ENCODE data around the gene STAT4.

The STAT4 gene

DNA sequence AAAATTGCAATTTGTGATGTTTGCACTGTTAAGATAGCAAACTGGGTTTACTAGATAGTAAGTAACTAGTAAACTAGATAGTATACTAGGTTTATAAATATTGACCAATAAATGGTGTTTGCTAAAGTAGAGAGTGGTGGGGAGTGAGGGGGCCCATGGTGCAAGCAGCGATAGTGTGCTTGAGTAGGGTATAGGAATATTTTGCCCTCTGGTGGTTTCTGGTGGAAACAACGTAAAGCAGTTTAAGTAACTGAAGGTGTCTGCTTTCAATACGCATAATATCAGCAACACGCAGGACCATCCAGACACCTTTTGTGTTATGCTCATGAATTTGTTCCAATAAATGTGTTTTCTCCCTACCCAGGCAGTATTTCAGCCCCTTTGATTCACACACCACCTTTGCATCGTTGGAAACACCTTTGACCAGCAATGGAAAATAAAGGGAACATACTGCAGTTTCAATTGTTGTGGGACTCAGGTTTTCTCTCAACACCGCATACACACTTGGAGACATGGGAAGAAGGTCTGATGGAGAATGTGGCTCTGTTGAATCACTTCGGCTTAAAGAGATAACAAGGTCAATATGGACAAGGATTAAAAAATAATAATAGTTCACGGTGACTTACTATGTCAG, 120.2 kb downstream of the STAT4 start:
- DNase-seq (ENCODE audit: low read depth): no peak
- H3K4me3 ChIP-seq (ENCODE audit: low read depth, low read length): no peak overlapping the region

DNA sequence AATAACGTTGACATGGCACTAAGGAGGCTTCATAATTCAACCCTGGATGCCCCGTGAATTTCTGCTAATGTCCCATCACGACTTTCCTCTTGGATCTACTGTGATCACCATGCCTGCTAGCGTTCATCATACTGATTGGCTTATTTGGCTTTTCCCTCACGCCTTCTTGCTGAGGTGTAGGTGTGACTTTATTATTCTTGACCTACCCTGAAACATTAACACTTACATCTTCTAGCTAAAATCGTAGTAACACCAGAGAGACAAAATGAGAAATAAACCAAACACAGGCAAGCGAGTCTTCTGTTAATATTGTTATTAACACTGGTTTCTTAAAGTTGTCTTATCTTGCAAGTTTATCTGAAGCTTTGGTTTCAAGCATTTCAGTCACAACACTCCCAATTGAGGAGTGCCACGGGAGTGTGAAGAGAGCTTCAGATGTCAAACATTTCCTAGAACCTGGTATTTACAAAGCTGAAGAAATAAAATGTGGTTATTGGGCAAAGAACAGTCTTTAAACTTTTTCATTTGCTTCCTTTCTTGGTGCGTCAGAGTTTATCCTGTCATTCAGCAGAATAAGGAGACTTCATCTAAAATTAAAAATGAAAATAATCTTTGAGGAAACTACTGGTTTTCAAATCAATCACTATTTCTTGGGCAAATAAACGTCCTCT, 121.4 kb downstream of the STAT4 start:
- no peak for DNase-seq (ENCODE audit: low read depth)
- no peak overlapping the region for H3K4me3 ChIP-seq (ENCODE audit: low read depth, low read length)

GRCh38 chr2:191026377-191026776, 124.4 kb downstream of the STAT4 start:
- DNase-seq (ENCODE audit: low read depth): no peak
- H3K4me3 ChIP-seq (ENCODE audit: low read depth, low read length): no peak overlapping the region

GRCh38 chr2:191025135-191025534, 125.7 kb downstream of the STAT4 start:
- H3K4me3 ChIP-seq (ENCODE audit: low read depth, low read length): no peak overlapping the region
- DNase-seq (ENCODE audit: low read depth): no peak

DNA sequence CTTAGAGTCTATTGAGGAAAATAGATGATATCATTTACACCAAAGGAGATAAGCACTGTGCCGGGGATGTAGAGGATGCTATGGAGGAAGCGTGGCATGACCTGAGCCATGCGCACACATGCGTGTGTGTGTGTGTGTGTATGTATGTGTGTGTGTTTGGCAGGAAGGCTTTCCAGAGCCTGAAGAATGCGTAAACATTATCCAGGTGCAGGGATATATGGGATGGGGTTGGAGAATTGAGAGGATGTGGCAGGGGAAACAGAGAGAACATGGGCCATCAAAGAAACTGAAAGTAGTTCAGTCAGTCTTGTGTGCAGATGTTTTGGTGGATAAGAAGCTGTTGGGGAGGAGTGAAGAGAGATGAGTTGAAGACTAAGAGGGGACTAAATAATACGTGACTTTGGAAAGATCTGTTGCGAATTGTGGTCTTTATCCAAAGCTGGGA, 127.5 kb downstream of the STAT4 start:
- no peak for DNase-seq (ENCODE audit: low read depth)
- no peak overlapping the region for H3K4me3 ChIP-seq (ENCODE audit: low read depth, low read length)

DNA sequence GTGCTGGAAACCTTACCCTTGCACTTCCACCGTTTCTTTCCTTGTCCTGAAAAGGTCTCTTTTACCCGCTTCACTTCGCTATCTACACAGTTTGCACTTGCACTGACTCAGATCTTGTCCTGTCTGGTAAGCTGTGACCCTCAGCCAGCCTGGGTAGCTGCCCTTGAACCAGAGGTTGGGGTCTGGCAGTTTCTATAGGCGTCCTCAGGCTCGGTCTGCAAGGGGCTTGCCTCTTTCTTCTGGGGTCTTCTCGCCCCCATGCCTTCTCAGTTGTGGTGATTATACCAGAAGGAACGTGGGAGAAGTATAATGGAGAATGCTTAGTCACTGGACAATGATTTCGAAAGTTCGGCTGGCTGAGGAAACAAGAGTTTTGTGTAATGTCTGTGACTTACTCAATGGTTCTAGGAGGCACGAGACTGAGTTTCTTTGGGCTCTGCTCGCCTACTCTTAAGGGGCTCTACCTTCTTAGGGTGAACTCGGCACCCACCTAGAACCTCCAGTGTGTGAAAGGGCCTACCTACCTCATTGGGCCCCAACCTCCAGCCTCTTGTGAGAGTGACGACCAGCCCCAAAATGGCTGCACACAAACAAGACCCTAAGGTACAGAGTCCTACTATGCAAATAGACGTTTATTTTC, 129.9 kb downstream of the STAT4 start:
- peak overlapping the region; percentile 68 for H3K4me3 ChIP-seq (ENCODE audit: low read depth, low read length)
- peak; percentile 77 for DNase-seq (ENCODE audit: low read depth)

DNA sequence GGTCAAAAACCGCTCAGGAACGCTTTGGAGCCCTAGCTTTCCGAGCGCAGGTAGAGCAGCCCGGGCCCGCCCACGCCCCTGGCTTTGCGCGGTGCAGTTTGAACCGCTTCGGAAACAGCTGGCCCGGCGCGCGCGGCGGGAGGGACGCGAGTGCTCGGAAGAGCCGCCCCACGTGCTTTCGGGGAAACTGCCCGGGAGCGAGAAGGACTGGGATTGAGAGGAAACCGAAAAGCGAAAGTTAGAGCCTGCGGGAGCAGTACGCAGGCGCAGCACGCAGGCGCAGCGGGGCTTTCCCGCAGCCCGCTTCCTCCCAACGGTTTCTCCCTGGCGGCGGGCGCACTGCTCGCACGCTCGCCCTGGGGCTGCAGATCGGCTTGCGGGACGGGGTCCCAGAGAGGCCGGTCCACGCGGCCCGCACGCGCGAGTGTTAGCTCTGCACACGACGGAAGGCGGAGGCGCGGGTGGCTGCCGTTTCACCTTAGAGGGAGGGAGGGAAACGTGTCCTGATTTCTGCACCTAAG, 130.5 kb downstream of the STAT4 start:
- DNase-seq (ENCODE audit: low read depth): peak; percentile 89
- H3K4me3 ChIP-seq (ENCODE audit: low read depth, low read length): peak overlapping the region; percentile 68

DNA sequence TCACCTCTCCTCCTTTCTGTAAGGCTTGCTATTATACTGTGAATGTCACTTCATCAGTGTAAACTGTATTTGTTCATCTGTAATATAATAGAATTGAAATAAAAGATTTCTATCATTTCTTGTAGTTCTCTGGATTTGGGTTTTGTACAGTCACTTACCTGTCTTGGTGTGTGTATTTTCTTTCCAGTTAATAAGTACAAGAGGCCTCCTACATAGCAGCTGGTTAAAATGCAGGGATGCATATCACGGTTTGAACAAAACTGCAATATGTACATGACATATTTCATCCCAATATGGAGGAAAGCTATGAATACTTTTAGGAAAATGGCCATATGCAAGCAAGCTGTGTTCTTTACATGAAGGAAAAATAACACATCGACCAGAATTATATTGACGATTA, 131.4 kb downstream of the STAT4 start:
- no peak overlapping the region for H3K4me3 ChIP-seq (ENCODE audit: low read depth, low read length)
- no peak for DNase-seq (ENCODE audit: low read depth)

- no peak for DNase-seq (ENCODE audit: low read depth)
- no peak overlapping the region for H3K4me3 ChIP-seq (ENCODE audit: low read depth, low read length)
Observed at GRCh38 chr2:191018643-191019119, 132.1 kb downstream of the STAT4 start.

DNA sequence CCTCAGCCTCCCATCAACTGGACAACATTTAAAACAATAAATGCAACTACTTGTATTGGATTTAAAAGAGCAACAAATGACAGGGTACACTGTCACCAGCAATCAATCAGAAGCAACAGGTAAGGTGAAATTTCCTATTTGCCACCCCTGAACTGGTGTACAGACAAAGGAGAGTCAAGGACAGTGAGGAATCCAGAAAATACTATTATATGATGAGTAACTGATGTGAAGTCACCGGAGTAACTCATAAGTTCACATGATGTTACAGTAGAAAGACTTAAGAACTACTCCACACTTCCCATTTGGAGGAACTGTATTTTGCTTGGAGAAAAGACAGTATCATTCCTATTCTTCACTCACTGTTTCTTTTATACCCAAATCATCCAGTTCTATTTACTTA, 132.7 kb downstream of the STAT4 start:
- no peak overlapping the region for H3K4me3 ChIP-seq (ENCODE audit: low read depth, low read length)
- DNase-seq (ENCODE audit: low read depth): no peak

DNA sequence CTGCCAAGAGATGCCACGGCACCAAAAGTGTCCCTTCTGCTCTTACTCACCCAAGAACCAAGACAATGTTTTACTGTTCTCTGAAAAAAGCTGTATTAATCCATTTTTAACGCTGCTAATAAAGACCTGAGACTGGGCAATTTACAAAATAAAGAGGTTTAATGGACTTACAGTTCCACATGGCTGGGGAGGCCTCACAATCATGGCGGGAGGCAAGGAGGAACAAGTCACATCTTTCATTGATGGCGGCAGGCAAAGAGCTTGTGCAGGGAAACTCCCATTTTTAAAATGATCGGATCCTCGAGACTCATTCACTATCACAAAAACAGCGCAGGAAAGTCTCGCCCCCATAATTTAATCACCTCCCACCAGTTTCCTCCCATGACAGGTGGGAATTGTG, 135.0 kb downstream of the STAT4 start:
- H3K4me3 ChIP-seq (ENCODE audit: low read depth, low read length): no peak overlapping the region
- DNase-seq (ENCODE audit: low read depth): no peak

DNA sequence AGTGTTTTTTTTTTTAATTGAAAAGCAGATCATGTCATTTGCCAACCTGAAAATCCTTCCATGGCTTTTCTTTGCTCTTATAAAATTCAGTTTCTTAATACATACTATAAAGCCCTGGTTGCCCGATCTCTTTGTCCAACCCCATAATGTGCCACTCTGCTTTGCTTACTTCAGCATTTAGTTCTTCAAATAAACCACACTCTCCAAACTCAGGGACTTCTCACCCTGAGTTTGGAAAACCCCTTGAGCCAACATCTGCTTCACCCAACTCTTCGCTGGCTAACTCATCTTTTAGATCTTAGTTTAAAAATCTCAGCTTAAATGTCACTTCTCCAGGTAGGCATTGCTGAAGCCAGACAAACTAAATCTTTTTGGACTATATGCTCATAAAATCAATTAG, 135.6 kb downstream of the STAT4 start:
- no peak for DNase-seq (ENCODE audit: low read depth)
- no peak overlapping the region for H3K4me3 ChIP-seq (ENCODE audit: low read depth, low read length)

- peak overlapping the region; percentile 84 for H3K4me3 ChIP-seq (ENCODE audit: low read depth, low read length)
- DNase-seq (ENCODE audit: low read depth): no peak
Observed at GRCh38 chr2:191014653-191015020, 136.2 kb downstream of the STAT4 start.

GRCh38 chr2:191013932-191014652, 136.7 kb downstream of the STAT4 start, which contains the start of gene STAT1:
Gene STAT1 (minus strand): TSS chr2:191014171. CDS start chr2:191010003, 4,168 bp downstream.
- H3K4me3 ChIP-seq (ENCODE audit: low read depth, low read length): peak within 1 kb of the TSS; percentile 84
- peak; percentile 75 for DNase-seq (ENCODE audit: low read depth)

GRCh38 chr2:191013682-191013931, 137.2 kb downstream of the STAT4 start:
- no peak for DNase-seq (ENCODE audit: low read depth)
- H3K4me3 ChIP-seq (ENCODE audit: low read depth, low read length): peak overlapping the region; percentile 84

- DNase-seq (ENCODE audit: low read depth): no peak
- peak overlapping the region; percentile 84 for H3K4me3 ChIP-seq (ENCODE audit: low read depth, low read length)
Observed at GRCh38 chr2:191012845-191013681, 137.7 kb downstream of the STAT4 start.

DNA sequence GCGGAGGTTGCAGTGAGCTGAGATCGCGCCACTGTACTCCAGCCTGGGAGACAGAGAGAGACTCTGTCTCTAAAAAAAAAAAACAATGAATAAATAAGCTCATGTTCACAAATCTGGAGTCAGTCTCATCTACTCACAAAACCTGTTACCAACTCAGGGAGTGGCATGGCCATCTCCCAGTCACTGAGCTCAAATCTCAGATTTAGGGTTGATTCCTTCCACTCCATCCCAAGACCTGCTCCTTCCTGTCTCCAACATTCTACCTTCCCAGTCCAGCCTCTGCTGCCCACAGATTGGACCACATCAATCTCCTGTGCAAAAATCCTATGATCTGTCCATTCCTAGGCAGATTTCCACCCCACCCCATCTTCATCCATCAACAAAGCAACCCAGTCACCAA, 138.4 kb downstream of the STAT4 start:
- DNase-seq (ENCODE audit: low read depth): no peak
- H3K4me3 ChIP-seq (ENCODE audit: low read depth, low read length): peak overlapping the region; percentile 84

DNA sequence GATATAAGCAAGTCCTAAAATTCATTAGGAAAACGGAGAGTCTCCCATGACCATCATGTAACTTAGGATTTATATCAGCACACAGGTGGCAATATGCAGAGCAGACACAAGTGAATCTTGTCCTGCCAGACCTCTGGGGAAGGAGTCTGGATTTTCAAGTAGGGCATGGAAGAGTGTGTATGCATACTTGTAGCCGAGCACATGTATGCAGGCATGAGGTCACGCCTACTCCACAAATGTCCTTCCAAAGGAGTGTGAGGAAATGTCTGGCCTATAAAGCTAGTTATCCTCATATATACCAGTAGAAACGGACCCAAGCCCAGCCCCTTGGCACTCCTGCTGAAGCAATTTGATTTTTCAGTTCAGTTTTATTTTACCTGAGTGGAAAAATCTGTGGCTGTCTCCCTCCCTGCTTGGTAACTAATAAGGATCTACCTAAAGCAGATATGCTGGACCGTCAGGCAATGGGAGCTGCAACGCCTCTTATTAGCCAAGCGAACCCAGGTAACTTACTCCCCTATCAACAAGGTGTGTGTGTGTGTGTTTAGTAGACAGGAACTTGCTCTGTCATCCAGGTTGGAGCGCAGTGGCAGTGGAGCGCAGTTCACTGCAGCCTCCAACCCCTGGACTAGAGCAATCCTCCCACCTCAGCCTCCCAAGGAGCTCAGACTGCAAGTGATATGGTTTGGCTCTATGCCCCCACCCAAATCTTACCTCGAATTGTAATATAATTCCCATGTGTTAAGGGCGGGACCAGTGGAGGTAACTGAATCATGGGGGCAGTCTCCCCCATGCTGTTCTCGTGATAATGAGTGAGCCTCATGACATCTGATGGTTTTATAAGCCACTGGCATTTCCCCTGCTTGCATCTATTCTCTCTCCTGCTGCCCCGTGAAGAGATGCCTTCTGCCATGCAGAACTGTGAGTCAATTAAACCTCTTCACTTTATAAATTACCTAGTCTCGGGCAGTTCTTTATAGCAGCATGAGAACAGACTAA, 139.6 kb downstream of the STAT4 start:
- H3K4me3 ChIP-seq (ENCODE audit: low read depth, low read length): no peak overlapping the region
- DNase-seq (ENCODE audit: low read depth): no peak

All from skeletal muscle cell (primary cell).